HG03378 (cell line): Measurements from ENCODE around the gene FGD5.

Experiments used
- ATAC-seq: cut with Tn5 transposase; IDR thresholded peaks from one replicate; pipeline ENCODE4 v1.9.1; 2021; ENCODE audit warnings: mild to moderate bottlenecking, moderate library complexity; ENCODE audit not compliant: unreplicated experiment

Gene FGD5

DNA sequence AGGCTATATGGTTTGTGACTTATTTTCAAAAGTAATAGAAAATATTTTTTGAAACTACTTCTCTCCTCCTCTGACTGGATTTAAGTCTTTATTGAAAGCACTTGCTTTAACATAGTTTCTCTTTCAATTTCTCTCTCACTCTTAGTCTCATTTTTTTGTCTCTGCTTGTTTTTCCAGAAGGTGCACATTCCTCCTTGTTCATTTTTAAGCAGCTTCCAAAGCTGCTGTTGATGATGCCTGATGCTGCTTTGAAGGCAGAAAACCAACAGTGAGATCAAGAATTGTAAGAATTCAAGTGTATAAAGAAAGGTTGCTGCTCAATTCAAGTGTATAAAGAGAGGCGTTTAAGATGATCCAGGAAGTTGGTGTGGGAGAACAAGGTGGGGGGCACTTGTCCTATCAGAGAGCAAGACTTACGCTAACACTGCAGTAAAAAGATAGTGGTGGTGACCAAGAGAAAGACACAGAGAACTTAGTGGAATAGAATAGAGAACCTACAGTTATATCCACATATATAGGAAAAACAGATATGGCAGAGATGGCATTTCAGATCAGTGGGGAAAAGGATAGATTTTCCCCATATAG is 140.7 kb downstream of the FGD5 start:
- ATAC-seq, result peak; percentile 61

DNA sequence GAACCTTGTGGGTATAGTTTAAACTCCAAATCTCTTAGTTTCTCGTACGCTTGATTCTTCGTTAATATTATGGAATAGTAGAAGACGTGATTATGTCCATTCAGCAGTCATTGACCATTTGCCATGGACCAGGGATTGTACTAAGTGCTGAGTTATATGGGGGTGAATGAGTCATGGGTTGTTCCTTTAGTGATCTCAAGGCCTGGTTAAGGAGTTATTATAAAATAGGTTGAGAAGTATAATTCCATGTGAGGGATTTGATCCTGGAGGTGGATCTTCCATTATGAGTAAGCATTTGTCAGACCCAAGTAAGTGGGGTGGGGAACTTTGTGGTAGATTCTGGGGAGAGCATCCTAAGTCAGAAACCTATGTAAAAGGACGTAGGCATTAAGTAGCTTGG is 144.0 kb downstream of the FGD5 start:
- ATAC-seq, result no peak

DNA sequence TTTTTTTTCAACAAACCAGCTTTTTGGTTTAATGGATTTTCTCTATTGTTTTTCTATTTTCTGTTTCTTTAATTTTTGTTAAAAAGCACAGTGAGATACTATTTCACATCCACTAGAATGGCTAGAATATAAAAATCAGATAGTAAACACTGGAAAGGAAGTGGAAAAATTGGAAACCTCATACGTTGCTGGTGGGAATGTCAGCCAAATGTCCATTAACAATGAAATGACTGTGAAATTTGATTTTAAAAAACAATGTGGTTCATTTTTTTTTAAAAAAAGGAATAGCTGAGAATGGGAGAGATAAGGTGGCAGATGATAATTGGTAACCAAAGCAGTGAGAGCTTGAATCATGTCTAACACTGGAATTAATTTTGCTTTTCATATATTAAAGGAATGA is 148.5 kb downstream of the FGD5 start:
- no peak for ATAC-seq

DNA sequence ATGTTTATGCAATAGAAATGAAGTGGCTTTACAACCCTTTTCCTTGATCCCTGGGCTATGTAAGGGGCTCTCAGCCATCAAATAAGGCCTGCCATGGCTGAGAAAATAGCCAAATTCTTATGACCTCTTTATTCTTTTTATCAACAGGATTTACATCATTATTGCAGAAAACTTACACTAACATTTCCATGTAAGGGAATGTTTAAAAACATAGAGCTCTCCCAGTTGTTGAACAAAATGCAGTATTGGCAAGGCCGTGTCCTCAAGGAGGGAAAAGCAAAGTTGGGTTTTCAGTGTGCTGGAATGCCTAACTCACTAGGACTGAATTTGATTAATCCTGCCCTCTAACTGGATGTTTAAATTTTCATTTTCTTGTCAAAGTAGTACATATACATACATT is 150.9 kb downstream of the FGD5 start:
- no peak for ATAC-seq

DNA sequence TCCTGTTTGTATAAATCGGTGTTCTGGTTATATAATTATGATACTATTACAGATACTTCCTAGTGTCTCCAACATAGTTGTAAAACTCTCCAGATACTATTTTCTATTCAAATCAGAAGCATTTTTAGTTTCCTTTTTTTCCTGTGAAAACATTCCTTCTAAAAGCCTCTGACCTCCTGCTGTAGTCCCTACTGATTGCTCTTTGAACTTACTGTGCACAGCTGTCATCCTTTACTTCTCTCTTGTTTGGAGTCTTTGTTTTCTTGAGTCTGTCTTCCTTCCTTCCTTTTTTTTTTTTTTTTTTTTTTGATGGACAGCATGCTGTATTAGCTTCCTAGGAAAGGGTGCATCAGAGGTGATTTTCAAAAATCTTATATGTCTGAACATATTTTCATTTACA is 157.6 kb downstream of the FGD5 start:
- no peak for ATAC-seq

DNA sequence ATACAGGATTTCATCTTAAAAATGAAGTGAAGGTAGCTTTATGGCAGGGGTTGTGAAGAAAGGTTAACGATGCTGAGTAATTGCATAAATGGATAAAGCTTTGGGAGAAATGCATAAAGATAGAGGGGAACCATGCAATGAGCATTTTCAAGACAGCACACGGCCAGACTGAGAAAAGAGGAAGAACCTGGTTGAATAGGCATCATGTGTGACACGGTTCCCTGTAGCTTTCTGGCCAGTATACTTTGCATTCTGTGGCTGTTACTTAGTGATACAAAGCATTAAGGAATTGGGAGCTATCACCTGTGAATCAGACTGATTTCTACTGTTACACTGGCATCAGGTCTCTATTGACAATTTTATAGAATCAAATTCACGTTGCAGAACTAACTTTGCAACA is 161.9 kb downstream of the FGD5 start:
- no peak for ATAC-seq
